ENCODE measurements around the gene C1orf174.

The C1orf174 gene

GRCh38 chr1:3892748-3893147 is 7.3 kb downstream of the C1orf174 start:
- DNase-seq, result no peak

DNA sequence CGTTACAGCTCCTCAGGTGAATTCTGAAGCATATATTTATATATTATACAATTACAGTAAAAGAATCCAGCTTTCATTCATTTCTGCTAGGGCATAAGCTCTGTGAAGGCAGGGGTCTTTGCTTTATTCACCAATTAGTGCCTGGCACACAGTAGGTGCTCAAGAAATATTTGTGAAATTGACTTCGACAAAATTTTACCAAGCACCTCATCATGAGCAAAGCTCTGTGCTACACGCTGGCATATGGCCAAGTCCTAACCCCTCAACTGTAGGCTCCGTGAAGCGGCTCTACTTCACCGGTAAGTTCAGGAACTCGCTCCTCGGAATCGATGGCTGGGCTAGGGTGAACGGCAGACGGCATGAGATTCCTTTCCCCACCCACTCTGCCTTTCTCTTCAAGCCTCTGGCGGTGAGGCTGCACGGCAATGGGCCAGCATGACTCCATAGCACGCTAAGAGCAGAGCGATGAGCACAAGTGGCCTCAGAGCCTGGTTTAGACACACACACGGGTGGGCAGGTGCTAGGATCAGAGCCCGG is 8.7 kb downstream of the C1orf174 start:
- no peak for DNase-seq

- peak; percentile 65 for DNase-seq
These were observed 9.4 kb downstream of the C1orf174 start for GRCh38 chr1:3890389-3891328.

DNA sequence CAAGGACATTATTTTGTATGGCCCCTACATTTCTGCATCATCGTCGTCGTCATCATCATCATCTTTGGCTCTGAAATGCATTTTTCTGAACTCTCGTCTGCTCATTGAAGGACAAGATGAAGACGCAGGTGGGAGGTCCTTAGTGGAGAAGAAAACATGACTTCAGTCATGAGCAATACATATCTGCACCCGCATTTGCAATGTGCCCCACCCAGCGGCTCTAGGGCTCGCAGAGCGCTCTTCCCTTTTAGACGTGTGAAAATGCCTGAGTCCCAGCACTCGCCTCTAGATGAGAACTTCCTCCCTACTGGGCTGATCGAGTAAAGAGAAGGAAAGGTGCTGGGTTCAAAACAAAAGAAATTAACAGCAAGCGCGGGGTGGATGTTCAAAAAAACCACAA is 10.1 kb downstream of the C1orf174 start:
- no peak for DNase-seq

GRCh38 chr1:3888301-3888700 is 11.8 kb downstream of the C1orf174 start:
- DNase-seq, result no peak

DNA sequence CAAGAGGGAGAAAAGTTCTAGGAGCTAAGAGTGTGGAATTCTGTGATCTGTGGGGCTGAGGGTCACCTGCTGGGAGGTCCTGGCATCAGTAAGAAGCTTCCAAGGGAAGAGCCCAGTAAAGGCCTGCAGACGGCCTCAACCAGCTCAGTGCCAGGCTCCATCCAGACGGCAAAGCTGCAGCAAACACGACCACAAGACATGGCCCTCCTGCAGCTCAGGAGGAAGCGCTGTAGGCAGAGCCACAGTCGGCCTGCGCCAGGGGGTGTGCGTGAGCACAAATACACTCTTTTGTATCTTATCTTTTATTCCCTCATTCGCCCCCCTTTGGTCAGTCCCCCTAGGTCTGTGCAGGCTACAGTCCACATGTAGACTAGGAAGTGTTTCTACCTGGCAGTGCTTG is 13.4 kb downstream of the C1orf174 start:
- DNase-seq, result no peak

GRCh38 chr1:3886106-3886670 is 13.9 kb downstream of the C1orf174 start:
- no peak for DNase-seq

- no peak for DNase-seq
These were observed 14.5 kb downstream of the C1orf174 start for GRCh38 chr1:3885611-3886010.

GRCh38 chr1:3884966-3885365 is 15.1 kb downstream of the C1orf174 start:
- DNase-seq, result no peak

GRCh38 chr1:3883194-3883925 is 16.7 kb downstream of the C1orf174 start:
- no peak for DNase-seq

- DNase-seq, result no peak
These were observed 18.9 kb downstream of the C1orf174 start for GRCh38 chr1:3881193-3881480.

- no peak for DNase-seq
These were observed 19.5 kb downstream of the C1orf174 start for GRCh38 chr1:3880429-3881192.

DNA sequence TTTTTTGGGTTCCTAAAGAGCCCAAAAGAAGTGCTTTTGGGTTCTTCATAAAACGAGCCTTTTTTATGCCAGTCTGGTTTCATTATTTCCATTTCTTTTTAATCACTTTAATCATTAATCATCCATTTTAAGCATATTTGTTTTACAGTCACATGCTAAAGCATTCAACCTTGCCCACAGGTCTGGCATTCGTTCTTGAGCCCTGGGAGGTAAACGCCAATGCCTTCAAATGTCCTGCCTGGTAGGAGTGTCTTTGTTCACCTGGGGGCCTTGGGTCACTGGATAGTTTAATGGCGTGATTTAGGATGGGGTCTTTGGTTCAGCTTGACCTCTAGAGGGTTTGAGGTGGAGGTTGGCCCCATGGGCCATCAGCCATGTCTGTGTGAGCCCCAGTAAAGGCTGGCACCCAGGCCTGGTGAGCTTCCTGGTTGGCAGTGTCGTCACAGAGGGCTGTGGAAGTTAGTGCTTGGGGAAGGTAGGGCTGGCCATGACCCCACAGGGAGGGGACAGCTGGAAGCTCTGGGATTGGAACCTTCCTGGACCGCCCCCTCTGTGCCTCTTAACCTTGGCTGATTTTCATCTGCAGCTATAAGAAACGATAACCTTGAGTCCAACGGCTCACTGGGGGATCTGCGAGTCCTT is 20.2 kb downstream of the C1orf174 start:
- DNase-seq, result no peak

- no peak for DNase-seq
These were observed 21.0 kb downstream of the C1orf174 start for GRCh38 chr1:3879099-3879498.

- DNase-seq, result no peak
These were observed 23.4 kb downstream of the C1orf174 start for GRCh38 chr1:3876716-3877115.

- no peak for DNase-seq
These were observed 25.3 kb downstream of the C1orf174 start for GRCh38 chr1:3874736-3875135.

DNA sequence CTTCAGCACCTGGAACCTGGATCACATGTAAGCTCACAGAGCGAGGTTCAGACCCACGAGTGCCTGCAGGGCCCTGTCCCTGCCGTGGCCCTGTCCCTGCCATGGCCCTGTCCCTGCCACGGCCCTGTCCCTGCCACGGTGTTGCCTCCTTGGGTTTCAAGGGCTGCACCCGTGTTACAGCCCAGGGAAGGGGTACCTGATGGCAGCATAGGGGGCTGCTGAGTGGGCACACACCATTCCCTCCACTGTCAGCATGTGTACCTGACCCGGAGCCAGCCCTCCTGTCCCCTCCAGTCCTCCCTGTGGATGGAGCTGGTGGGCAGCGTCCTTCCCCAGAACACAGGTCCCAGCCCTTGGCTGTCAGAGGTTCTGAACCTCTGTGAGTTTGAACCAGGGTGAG is 27.5 kb downstream of the C1orf174 start:
- no peak for DNase-seq

DNA sequence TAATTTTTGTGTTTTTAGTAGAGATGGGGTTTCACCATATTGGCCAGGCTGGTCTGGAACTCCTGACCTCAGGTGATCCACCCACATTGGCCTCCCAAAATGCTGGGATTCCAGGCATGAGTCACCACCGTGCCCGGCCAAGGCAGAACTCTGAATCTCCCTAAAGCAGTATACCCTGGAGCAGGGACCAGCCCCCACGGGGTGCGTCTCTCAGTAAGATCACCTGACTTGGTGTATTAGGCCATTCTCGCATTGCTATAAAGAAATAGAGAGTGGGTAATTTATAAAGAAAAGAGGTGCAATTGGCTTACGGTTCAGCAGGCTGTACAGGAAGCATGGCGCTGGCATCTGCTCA is 28.6 kb downstream of the C1orf174 start:
- DNase-seq, result no peak

DNA sequence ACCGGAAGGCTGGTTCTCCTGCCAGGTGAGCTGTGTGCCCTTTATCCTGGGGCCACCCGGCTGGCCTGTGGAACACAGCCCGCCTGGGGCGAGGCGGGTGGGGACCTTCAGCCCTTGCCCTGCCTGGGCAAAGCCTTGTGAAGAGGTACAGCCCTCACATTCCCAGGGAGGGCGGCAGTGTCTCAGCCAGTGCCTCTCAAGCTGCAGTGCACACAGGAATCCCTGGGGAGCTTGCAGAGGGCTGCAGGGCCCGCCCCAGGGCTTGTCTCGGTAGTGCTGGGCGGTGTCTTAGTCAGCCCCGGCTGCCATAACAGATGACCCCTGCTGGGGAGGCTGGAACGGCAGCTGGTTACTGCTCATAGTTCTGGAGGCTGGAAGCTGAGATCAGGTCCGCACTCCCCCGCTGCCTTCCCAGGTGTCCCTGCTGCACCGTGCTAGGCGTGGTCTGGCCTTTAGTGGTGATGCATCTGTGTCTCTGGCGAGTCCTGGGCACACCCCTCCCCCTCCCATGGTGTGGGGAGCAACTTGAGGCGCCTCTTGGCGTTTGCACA is 30.2 kb downstream of the C1orf174 start:
- DNase-seq, result no peak

- DNase-seq, result no peak
These were observed 31.5 kb downstream of the C1orf174 start for GRCh38 chr1:3868464-3869006.

DNA sequence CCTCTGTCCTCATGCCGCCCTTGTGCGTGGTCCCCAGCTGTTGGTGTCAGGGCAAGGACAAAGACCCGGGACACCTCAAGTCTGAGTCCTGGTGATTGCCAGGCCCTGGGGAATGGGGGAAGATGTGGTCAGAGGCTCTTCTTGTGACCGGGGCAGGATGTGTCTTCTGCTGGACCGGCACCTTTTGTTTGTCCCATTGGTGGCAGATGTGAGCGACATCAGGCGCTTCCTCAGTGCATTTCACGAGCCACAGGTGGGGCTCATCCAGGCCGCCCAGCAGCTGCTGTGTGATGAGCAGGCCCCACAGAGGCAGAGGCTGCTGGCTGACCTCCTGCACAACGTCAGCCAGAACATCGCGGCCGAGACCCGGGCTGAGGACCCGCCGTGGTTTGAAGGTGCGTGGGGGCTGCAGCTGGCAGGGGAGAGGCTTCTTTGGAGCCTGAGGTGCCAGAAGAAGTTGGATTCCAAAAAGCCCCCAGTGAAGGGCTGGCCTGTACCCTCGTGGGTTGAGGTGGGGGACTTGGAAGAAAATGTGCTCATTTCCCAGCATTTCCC is 34.4 kb downstream of the C1orf174 start:
- DNase-seq, result no peak

DNA sequence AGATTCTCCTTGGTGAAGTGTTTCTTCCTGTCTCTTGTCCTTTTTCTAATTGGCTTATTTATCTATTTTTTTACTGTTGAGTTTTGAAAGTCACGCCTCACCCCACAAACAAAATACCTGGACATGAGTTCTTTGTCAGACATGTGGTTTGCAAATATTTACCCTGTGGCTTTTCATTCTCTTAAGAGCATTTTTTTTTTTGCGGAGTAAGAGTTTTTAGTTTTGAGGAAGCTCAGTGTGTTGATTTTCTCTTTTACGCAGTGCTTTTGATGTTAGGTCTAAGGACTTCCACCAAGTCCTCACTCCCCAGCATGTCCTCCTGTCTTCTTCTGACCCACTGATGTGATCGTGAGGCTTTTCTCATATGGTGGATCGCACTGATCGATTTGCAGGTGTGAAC is 35.2 kb downstream of the C1orf174 start:
- DNase-seq, result no peak
